Measurements from ENCODE around the gene CDC26.

DNA sequence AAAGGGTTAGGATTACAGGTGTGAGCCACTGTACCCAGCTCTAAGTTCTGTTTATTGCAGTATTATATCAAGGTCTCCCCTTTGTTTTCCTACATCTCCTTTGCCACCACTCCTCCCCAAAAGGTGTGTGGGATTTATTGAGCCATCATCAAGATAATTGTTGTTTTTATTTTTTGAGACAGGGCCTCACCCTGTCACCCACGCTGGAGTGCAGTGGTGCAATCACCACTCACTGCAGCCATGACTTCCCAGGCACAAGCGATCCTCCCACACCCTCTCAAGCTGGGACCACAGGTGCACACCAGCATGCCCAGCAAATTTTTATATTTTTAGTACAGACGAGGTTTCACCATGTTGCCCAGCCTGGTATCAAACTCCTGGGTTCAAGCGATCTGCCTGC lies 29.5 kb downstream of the CDC26 start:
- TF ChIP-seq, protein P1, sequence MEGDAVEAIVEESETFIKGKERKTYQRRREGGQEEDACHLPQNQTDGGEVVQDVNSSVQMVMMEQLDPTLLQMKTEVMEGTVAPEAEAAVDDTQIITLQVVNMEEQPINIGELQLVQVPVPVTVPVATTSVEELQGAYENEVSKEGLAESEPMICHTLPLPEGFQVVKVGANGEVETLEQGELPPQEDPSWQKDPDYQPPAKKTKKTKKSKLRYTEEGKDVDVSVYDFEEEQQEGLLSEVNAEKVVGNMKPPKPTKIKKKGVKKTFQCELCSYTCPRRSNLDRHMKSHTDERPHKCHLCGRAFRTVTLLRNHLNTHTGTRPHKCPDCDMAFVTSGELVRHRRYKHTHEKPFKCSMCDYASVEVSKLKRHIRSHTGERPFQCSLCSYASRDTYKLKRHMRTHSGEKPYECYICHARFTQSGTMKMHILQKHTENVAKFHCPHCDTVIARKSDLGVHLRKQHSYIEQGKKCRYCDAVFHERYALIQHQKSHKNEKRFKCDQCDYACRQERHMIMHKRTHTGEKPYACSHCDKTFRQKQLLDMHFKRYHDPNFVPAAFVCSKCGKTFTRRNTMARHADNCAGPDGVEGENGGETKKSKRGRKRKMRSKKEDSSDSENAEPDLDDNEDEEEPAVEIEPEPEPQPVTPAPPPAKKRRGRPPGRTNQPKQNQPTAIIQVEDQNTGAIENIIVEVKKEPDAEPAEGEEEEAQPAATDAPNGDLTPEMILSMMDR (IDR thresholded peaks at IDR 0.05), result no peak
- no peak for TF ChIP-seq EP300 (IDR thresholded peaks at IDR 0.05; ENCODE audit: low read depth)

Measured in transverse colon (tissue), 3 donors.